Skeletal muscle tissue (tissue), 4 donors: ENCODE results near the gene CHST9. TPM values are rescaled to one million over a fixed set of nuclear protein-coding genes. Genes with fewer than 3 reads are reported as not detected.
"Not testable (repeated sequence)": the region's sequence is repeated elsewhere in the genome, so short reads cannot be mapped to it uniquely, and the experiment has no call there.

ENCODE experiments used
- H3K27ac ChIP-seq: one replicate; pipeline ENCODE4 v1.7.0; 2013; ENCODE audit warnings: mild to moderate bottlenecking, low read depth, low read length, inconsistent platforms
- H3K27me3 ChIP-seq, 3 donors: one replicate each; pipeline ENCODE4 v1.7.0; 2013; ENCODE audit warnings: low read length in 3 of 3; ENCODE audit not compliant: control insufficient read depth in 3 of 3, insufficient read depth in 3 of 3
- H3K36me3 ChIP-seq, 3 donors: one replicate each; pipeline ENCODE4 v1.7.0; 2013; ENCODE audit warnings: low read length in 3 of 3; ENCODE audit not compliant: control insufficient read depth in 3 of 3, insufficient read depth in 3 of 3
- H3K4me1 ChIP-seq, 3 donors: one replicate each; pipeline ENCODE4 v1.7.0; 2013; ENCODE audit warnings: low read length in 3 of 3, mild to moderate bottlenecking in 3 of 3; ENCODE audit not compliant: control insufficient read depth in 3 of 3, insufficient read depth in 3 of 3
- H3K4me3 ChIP-seq, 3 donors: one replicate each; pipeline ENCODE4 v1.7.0; 2013; ENCODE audit warnings: low read length in 3 of 3
- H3K9ac ChIP-seq, 3 donors: one replicate each; pipeline ENCODE4 v1.7.0; 2013; ENCODE audit warnings: low read length in 3 of 3, mild to moderate bottlenecking in 3 of 3, moderate library complexity in 2 of 3, low read depth in 1 of 3
- H3K9me3 ChIP-seq, 3 donors: one replicate each; pipeline ENCODE4 v1.7.0; 2013; ENCODE audit warnings: low read length in 3 of 3; ENCODE audit not compliant: control insufficient read depth in 3 of 3
- total RNA-seq: library from RNA; depleted of rRNA; stranded (reverse); fragments of >200 nt; gene quantifications from one replicate; pipeline ENCODE4 v1.2.3, GENCODE V29; 2014
- donor health status: Osteomylitis.

The CHST9 gene
- total RNA-seq, 1 donor from 2014 or later: 0.52 TPM

DNA sequence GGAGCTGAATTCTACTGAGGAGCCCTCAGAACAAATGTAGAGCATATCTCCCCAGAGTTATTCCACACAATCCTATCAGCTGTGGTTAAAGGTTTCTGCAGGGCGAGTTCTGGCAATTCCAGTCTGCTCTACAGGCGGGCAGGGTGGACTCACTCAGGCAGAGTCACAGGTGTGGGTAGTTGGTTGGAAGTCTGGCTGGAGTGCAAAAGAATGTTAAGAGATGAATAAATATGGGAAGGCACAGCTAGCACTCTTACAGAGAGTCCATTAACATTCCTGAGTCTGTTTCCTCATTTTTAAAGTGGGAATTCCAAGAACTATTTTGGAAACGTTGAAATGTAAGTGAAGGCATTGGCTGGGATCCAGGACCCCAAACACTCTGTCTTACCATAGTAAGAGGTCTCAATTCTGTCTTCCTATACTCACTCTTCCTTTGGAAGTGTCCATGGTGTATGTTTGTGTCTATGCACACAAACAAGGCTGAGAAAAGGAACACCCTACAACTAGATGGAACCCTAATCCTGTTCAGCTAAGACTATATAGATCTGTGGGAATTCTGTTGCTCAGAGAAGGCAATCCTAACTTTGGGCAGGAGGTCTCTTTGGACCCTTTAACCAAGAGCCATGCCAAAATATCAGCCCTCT, 256.3 kb downstream of the CHST9 start:
- H3K4me3 ChIP-seq: no peak overlapping the region
- no peak overlapping the region for H3K27ac ChIP-seq
- H3K36me3 ChIP-seq: no peaks in the 10 kb centered on the region
- no peaks in the 10 kb centered on the region for H3K9me3 ChIP-seq
- no peaks in the 10 kb centered on the region for H3K4me1 ChIP-seq
- H3K27me3 ChIP-seq: no peaks in the 10 kb centered on the region
- no peak overlapping the region for H3K9ac ChIP-seq

GRCh38 chr18:26927822-26928221, 257.3 kb downstream of the CHST9 start:
- not testable (repeated sequence) for H3K27me3 ChIP-seq, H3K9me3 ChIP-seq, H3K36me3 ChIP-seq, H3K9ac ChIP-seq, H3K4me3 ChIP-seq, H3K4me1 ChIP-seq, H3K27ac ChIP-seq

GRCh38 chr18:26926066-26926675, 258.9 kb downstream of the CHST9 start:
- peaks cover 0 to 2% (median 0%) of the 10 kb centered on the region in 3 donors for H3K9me3 ChIP-seq
- H3K4me3 ChIP-seq: no peak overlapping the region
- H3K9ac ChIP-seq: no peak overlapping the region
- no peaks in the 10 kb centered on the region for H3K4me1 ChIP-seq
- no peak overlapping the region for H3K27ac ChIP-seq
- H3K36me3 ChIP-seq: no peaks in the 10 kb centered on the region
- no peaks in the 10 kb centered on the region for H3K27me3 ChIP-seq

DNA sequence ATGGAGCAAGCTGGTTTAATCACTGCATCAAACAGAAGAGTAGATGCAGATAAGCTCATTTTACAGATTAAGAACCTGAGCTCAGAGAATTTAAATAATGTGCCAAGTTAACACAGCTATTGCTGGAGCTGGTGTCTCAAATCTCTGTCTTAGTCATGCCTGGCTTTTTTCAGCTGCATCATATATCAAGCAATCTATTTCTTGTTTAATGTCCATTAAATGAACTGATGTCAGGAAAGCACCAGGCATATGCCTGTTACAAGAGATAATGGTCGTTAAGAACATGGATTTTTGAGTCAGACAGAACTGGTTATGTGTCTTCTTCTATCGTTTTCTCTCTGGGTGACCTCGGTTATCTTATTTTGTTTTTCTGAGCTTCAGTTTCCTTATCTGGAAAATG, 259.8 kb downstream of the CHST9 start:
- H3K9me3 ChIP-seq: peaks cover 0 to 2% (median 0%) of the 10 kb centered on the region in 3 donors
- H3K27me3 ChIP-seq: no peaks in the 10 kb centered on the region
- H3K27ac ChIP-seq: no peak overlapping the region
- no peak overlapping the region for H3K4me3 ChIP-seq
- H3K36me3 ChIP-seq: no peaks in the 10 kb centered on the region
- H3K4me1 ChIP-seq: no peaks in the 10 kb centered on the region
- no peak overlapping the region for H3K9ac ChIP-seq

GRCh38 chr18:26922313-26922712, 262.8 kb downstream of the CHST9 start:
- Histone ChIP-seq H3K9ac (no peak overlapping the region), H3K9me3 (peaks cover 0 to 2% (median 0%) of the 10 kb centered on the region in 3 donors), H3K27ac (no peak overlapping the region), H3K27me3 (no peaks in the 10 kb centered on the region), H3K4me3 (no peak overlapping the region), H3K4me1 (peaks cover 0 to 8% (median 0%) of the 10 kb centered on the region in 3 donors), H3K36me3 (no peaks in the 10 kb centered on the region)

GRCh38 chr18:26920644-26921043, 264.5 kb downstream of the CHST9 start:
- Histone ChIP-seq H3K9ac (no peak overlapping the region), H3K27me3 (no peaks in the 10 kb centered on the region), H3K4me1 (peaks cover 0 to 8% (median 0%) of the 10 kb centered on the region in 3 donors), H3K4me3 (no peak overlapping the region), H3K9me3 (peaks cover 0 to 2% (median 0%) of the 10 kb centered on the region in 3 donors), H3K36me3 (no peaks in the 10 kb centered on the region), H3K27ac (no peak overlapping the region)

DNA sequence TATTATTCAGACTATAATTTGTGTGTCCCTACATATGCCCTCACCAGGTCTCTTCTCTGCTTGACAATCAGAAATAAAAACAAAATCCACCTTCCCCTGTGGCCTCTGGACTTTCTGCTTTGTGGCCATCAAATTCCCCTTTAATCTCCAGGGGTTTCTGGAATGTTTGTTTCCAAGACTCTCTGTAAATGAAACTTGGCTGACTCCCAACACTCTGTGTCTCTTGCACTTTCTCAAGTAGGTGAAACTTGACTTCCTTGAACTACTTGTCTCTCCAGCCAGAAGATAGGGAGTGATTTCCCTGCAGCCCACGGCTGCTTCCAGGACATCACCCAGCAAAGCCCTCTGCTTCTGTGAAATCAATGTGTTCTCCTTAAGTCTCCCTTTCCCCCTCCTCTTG, 265.5 kb downstream of the CHST9 start:
- H3K27ac ChIP-seq: no peak overlapping the region
- peaks cover 0 to 2% (median 0%) of the 10 kb centered on the region in 3 donors for H3K9me3 ChIP-seq
- no peak overlapping the region for H3K9ac ChIP-seq
- H3K4me1 ChIP-seq: peaks cover 0 to 8% (median 0%) of the 10 kb centered on the region in 3 donors
- no peak overlapping the region for H3K4me3 ChIP-seq
- no peaks in the 10 kb centered on the region for H3K27me3 ChIP-seq
- H3K36me3 ChIP-seq: no peaks in the 10 kb centered on the region

DNA sequence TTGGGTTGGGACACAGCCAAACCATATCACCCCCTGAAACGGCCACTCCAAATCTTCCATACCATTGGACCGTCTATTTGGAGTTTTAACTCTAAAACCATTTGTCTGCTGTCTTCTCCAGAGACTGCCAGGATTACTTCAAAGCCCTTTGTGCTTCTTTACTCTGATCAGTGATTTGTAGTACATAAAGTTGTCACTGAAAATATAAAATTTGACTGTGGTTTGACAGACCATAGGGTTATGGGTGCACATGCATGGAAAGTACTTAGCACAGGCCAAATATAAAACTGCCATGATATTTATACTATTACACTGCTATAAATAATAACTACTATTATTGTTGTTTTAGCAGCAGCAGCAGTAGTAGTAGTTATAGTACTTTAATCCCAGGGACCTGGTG, 265.9 kb downstream of the CHST9 start:
- Histone ChIP-seq H3K4me1 (peaks cover 0 to 8% (median 0%) of the 10 kb centered on the region in 3 donors), H3K27ac (no peak overlapping the region), H3K9ac (no peak overlapping the region), H3K4me3 (no peak overlapping the region), H3K27me3 (no peaks in the 10 kb centered on the region), H3K36me3 (no peaks in the 10 kb centered on the region), H3K9me3 (peaks cover 0 to 2% (median 0%) of the 10 kb centered on the region in 3 donors)

DNA sequence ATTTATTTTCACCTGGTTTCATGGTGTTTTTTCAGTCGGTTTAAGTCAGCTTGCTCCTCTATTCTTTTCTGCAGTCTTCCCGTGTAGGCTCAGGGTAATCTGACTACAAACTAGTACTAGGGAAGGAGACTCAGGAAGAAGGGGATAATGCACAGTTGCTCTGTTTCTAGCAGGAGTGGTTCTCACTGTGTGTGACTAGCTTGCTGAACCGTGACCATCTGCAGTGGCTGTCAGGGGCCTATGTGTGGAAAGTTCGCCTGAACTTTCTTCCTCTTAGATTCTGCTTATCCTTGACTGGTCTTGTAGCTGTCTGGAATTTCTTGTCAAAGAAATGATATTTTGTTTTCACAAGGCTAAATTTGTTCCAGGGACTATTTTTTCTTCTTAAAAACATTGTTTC, 273.3 kb downstream of the CHST9 start:
- H3K9ac ChIP-seq: no peak overlapping the region
- H3K36me3 ChIP-seq: no peaks in the 10 kb centered on the region
- no peak overlapping the region for H3K4me3 ChIP-seq
- H3K27ac ChIP-seq: no peak overlapping the region
- no peaks in the 10 kb centered on the region for H3K9me3 ChIP-seq
- H3K4me1 ChIP-seq: no peaks in the 10 kb centered on the region
- H3K27me3 ChIP-seq: no peaks in the 10 kb centered on the region

- Histone ChIP-seq H3K36me3 (no peaks in the 10 kb centered on the region), H3K4me3 (no peak overlapping the region), H3K4me1 (no peaks in the 10 kb centered on the region), H3K9ac (no peak overlapping the region), H3K27me3 (no peaks in the 10 kb centered on the region), H3K9me3 (no peaks in the 10 kb centered on the region), H3K27ac (no peak overlapping the region)
Measured at GRCh38 chr18:26909599-26910290, 275.4 kb downstream of the CHST9 start.
